HG03045 (cell line): ENCODE data around the gene ZKSCAN5.
"Not testable (repeated sequence)": the region's sequence is repeated elsewhere in the genome, so short reads cannot be mapped to it uniquely, and the experiment has no call there.

Experiments
- ATAC-seq: cut with Tn5 transposase; IDR thresholded peaks from one replicate; pipeline ENCODE4 v1.9.1; 2021; ENCODE audit warnings: mild to moderate bottlenecking, moderate library complexity; ENCODE audit not compliant: unreplicated experiment

ZKSCAN5 gene

GRCh38 chr7:99551767-99552463 lies 47.5 kb downstream of the ZKSCAN5 start, which contains the start of gene FAM200A:
FAM200A (minus strand) TSS chr7:99552114; CDS start chr7:99548407, 3,707 bp downstream.
- ATAC-seq = peak; percentile 91

- ATAC-seq = no peak
Measured at GRCh38 chr7:99553039-99553438, 48.6 kb downstream of the ZKSCAN5 start.

- ATAC-seq = no peak
Measured at GRCh38 chr7:99554939-99555338, 50.5 kb downstream of the ZKSCAN5 start.

- no peak for ATAC-seq
Measured at GRCh38 chr7:99557196-99557607, 52.7 kb downstream of the ZKSCAN5 start.

GRCh38 chr7:99557940-99558305 lies 53.5 kb downstream of the ZKSCAN5 start:
- peak; percentile 45 for ATAC-seq

DNA sequence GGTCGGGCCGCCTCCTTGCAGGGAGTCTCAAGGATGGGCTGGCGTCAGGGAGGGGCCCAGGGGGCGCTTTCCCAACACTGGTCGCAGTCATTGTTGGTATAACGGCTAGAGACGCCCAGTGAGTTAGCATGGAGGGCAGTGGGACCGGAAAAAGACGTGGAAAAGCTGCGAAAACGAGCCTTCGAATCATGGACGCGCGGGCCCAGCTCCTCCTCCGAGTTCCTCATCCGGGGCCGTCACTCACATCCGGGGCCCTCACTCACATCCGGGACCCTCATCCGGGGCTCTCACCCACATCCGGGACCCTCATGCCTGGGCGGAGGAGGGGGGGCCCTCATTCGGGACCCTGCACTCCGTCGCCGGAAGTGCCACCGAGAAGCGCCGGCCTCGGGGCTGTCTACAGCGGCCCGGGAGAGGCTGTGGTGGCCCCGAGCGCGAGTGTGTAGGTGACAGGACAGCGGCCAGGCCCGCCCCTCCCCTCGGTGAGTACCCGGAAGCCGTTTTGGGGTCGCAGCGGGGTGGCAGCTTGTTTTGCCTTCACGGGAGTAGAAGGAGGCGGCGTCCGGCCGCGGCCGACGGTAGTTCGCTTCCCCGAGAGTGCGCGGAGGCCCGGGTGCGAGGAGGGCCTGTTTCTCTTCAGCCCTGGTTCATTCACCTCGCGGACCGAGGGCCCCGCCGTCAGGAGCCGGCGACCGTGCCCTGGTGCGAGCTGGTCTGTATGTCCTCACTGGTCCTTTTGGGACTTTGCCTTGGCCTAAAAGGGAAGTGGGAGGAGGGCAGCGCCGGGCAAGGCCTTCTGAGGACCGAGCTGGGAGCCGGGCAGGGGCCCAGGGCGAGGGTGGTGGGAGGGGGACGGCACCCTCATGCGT lies 54.1 kb downstream of the ZKSCAN5 start, which contains the start of gene ZNF655:
ZNF655 (plus strand) TSS at position 337 of the 869 bp plus-strand sequence. CDS start 1,918 bp downstream, outside the sequence.
- ATAC-seq = peak; percentile 81

GRCh38 chr7:99559175-99559915 lies 54.9 kb downstream of the ZKSCAN5 start:
- ATAC-seq = no peak

DNA sequence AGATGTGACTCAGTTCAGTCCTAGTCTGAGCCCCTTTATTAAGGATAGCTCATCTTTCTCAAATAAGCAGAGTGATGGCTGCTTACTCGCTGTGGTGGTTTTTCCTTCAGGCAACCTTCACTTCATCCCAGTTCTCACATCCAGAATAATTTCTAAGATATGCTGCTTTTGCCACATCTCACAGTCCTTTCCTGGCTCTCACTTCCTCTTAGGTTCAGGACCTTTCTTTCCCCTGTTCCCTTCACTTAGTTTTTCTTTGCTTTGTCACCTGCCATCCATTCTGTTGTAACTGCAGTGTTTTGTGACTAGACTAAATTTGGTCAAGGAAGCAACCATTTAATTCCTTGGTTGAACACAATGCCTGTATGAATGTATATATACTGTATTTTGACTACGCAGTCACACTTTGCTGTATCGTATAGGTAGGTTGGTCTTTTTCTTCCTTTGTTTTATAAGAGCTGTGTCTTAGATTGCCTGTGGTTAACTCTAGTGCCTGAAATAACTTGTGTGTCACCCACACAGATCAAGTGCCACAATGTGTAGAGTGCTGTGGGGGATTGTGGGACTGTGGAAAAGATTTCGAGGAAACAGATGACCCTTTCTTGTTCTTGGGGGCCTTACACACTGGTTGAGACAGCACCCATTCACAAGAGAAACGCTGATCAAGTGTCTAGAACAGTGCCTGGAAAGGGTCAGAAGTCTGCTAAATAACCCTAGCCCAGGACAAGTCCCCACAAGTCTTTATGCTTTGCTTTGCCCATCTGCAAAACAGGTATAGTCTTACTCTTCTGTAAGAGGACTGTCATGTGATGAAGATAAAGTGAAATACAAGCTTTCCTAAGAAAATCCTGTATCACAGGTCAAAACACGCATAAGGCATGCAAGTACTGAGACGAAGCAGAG lies 56.6 kb downstream of the ZKSCAN5 start:
- ATAC-seq = no peak

GRCh38 chr7:99561737-99562051 lies 57.2 kb downstream of the ZKSCAN5 start:
- no peak for ATAC-seq

- no peak for ATAC-seq
Measured at GRCh38 chr7:99562114-99562784, 57.8 kb downstream of the ZKSCAN5 start.

DNA sequence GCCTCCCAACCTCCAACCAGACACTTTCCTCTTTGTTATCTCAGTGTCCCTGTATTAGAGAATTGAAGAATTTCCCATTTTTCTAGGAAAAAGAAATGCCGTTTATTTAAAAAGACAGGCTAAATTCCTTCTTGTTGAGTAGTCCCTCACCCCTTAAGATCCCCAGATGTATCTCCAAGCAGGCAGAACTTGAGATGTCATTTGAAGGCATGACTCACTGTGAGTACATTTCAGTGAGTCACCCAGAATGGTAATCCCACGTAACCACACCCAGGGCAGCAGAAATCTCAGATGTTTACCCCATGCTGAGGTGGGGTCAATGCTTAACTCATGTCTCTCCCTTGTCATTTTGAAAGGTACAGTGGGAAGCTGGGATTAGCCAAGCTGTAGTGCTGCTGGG lies 58.4 kb downstream of the ZKSCAN5 start:
- ATAC-seq = no peak

GRCh38 chr7:99563650-99564049 lies 59.2 kb downstream of the ZKSCAN5 start:
- no peak for ATAC-seq

- not testable (repeated sequence) for ATAC-seq
Measured at GRCh38 chr7:99568770-99569169, 64.3 kb downstream of the ZKSCAN5 start.

DNA sequence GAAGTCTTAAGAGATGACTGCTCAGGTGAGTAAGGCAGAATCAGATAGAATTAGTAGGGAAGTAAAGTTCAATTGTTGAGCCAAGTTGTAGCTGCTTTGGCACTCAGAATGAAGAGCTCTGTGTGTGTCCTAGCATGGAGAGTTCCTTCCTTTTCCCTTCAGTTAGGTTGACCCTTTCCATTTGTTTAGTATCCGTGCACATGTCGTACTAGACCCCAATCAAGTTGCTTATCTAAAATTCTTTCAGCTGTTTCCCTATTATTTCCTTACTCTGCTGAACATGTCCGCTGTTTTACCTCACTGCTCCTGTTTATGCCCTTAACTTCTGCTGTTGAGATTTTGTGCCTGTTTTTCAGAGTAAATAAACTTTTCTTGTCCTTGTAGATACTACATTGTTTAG lies 67.3 kb downstream of the ZKSCAN5 start:
- ATAC-seq = no peak

DNA sequence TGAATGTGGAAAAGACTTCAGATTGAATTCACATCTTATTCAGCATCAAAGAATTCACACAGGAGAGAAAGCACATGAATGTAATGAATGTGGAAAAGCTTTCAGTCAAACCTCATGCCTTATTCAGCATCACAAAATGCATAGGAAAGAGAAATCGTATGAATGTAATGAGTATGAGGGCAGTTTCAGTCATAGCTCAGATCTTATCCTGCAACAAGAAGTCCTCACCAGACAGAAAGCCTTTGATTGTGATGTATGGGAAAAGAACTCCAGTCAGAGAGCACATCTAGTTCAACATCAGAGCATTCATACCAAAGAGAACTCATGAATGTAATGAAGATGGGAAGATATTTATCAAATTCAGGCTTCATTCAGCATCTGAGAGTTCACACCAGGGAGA lies 68.8 kb downstream of the ZKSCAN5 start:
- no peak for ATAC-seq

- ATAC-seq = no peak
Measured at GRCh38 chr7:99576251-99576650, 71.8 kb downstream of the ZKSCAN5 start.

DNA sequence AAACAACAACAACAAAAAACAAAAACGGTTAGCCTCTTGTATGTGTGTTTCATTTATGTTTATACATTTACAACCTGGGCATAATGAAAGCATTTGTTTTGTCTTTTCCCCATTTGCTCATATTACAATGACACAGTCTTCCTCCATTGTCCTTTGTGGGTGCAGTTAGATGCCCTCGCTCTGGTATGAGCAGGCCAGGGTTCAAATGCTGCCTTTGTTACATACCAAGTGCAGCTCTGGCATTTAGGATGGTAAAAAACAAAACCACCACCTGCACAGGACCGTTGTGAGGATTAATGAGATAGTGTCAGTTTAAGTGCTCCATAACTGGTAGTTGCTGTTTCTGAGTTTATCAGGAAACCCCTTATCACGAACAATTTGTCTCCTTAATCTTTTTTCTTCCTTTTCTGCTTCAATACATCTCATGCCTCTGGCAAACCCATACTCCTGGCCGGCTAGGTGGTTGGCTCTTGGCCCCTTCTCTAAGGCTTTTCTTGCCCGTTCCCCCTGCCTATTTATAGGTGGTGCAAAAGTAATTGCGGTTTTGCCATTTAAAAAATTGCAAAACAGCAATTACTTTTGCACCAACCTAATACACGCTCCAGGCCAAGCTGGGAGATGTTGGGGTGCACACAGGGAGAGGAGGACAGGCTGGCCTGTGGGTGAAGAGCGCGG lies 75.0 kb downstream of the ZKSCAN5 start:
- ATAC-seq = no peak

DNA sequence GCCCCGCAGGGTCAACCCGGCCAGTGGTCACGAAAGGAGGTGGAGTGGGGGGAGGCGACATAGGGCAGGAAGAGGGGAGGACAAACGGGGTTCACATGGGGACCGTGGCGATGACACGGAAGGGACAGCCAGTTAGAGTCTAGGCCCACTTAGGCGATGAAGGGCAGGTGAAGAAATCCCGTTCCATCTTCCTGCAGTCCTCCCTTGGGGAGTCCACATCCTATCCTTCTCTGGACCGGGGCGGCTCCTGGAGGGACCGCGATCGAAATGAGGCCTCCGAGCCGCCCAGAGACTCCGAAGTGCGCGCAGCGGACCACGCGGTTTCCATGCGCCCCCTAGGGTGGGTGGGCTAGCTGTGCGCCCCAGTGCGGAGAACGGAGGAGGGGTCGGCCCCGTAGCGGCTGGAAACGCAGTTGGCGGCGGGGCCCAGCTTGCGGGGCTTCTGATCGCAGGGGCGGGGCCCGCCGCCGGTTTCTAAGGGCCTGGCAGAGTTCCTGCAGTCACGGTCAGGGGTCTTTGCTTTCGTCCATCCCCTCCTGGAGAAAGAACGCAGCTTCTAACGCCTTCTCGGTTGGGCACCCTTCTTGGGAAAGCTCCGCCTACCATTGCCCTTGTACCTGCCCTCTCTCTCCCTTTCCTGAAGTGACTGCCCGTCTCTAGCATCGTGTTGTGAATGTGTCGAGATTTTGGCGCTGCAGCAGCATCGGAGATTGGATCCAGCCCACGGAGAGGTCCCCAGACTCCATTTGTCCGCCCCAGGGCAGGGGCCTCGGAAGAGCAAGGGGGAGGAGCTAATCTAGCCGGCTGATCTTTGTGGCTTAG lies 75.7 kb downstream of the ZKSCAN5 start:
- ATAC-seq = no peak
